BLaER1 (cell line): ENCODE results near the gene PROSER2.

Experiments used
- H3K27ac ChIP-seq: shearing (Covaris generic); formaldehyde crosslinking; 2 replicates; pipeline ENCODE4 v1.8.1; 2022
- H3K27me3 ChIP-seq: shearing (Covaris generic); formaldehyde crosslinking; 2 replicates; pipeline ENCODE4 v1.8.1; 2022
- H3K36me3 ChIP-seq: shearing (Covaris generic); formaldehyde crosslinking; 2 replicates; pipeline ENCODE4 v1.8.1; 2022
- H3K4me1 ChIP-seq: shearing (Covaris generic); formaldehyde crosslinking; 2 replicates; pipeline ENCODE4 v1.8.1; 2022
- H3K4me2 ChIP-seq: shearing (Covaris generic); formaldehyde crosslinking; 2 replicates; pipeline ENCODE4 v1.8.1; 2022
- H3K4me3 ChIP-seq: shearing (Covaris generic); formaldehyde crosslinking; 2 replicates; pipeline ENCODE4 v1.8.1; 2022
- H3K9ac ChIP-seq: shearing (Covaris generic); formaldehyde crosslinking; 2 replicates; pipeline ENCODE4 v1.8.1; 2022
- H3K9me3 ChIP-seq: shearing (Covaris generic); formaldehyde crosslinking; 2 replicates; pipeline ENCODE4 v1.8.1; 2022
- H4K20me1 ChIP-seq: shearing (Covaris generic); formaldehyde crosslinking; 2 replicates; pipeline ENCODE4 v1.8.1; 2022
- Cebpa-rat ChIP-seq: shearing (Covaris generic); IDR thresholded peaks from 2 replicates; pipeline ENCODE4 v1.8.1; 2022

PROSER2 gene

GRCh38 chr10:11789956-11790355 is 33.2 kb upstream of the PROSER2 start:
- H3K27ac ChIP-seq = no peak overlapping the region
- TF ChIP-seq Cebpa-rat = no peak
- H3K36me3 ChIP-seq = no peaks in the 10 kb centered on the region
- H3K4me1 ChIP-seq = no peaks in the 10 kb centered on the region
- no peaks in the 10 kb centered on the region for H3K9me3 ChIP-seq
- no peaks in the 10 kb centered on the region for H3K27me3 ChIP-seq
- H3K4me3 ChIP-seq = no peak overlapping the region
- H4K20me1 ChIP-seq = no peaks in the 10 kb centered on the region
- H3K4me2 ChIP-seq = no peak overlapping the region
- no peak overlapping the region for H3K9ac ChIP-seq

GRCh38 chr10:11793762-11794479 is 29.2 kb upstream of the PROSER2 start:
- no peak overlapping the region for H3K27ac ChIP-seq
- H3K9me3 ChIP-seq = no peaks in the 10 kb centered on the region
- no peak overlapping the region for H3K9ac ChIP-seq
- H3K36me3 ChIP-seq = no peaks in the 10 kb centered on the region
- no peak overlapping the region for H3K4me2 ChIP-seq
- H3K4me1 ChIP-seq = peaks cover 16% of the 10 kb centered on the region
- TF ChIP-seq Cebpa-rat = no peak
- H3K27me3 ChIP-seq = no peaks in the 10 kb centered on the region
- no peaks in the 10 kb centered on the region for H4K20me1 ChIP-seq
- no peak overlapping the region for H3K4me3 ChIP-seq

GRCh38 chr10:11794566-11794965 is 28.6 kb upstream of the PROSER2 start:
- H3K27ac ChIP-seq = no peak overlapping the region

GRCh38 chr10:11795101-11795920 is 27.8 kb upstream of the PROSER2 start:
- H3K4me3 ChIP-seq = no peak overlapping the region
- H3K9ac ChIP-seq = no peak overlapping the region
- H3K9me3 ChIP-seq = no peaks in the 10 kb centered on the region
- no peaks in the 10 kb centered on the region for H4K20me1 ChIP-seq
- no peak overlapping the region for H3K4me2 ChIP-seq
- no peaks in the 10 kb centered on the region for H3K27me3 ChIP-seq
- no peak for TF ChIP-seq Cebpa-rat
- no peaks in the 10 kb centered on the region for H3K36me3 ChIP-seq
- H3K27ac ChIP-seq = no peak overlapping the region
- peaks cover 27% of the 10 kb centered on the region for H3K4me1 ChIP-seq

More at GRCh38 chr10:11794566-11794965, 28.6 kb upstream of the PROSER2 start:
- no peaks in the 10 kb centered on the region for H3K9me3 ChIP-seq
- H3K4me3 ChIP-seq = no peak overlapping the region
- H3K4me2 ChIP-seq = no peak overlapping the region
- no peak for TF ChIP-seq Cebpa-rat
- no peaks in the 10 kb centered on the region for H4K20me1 ChIP-seq
- no peaks in the 10 kb centered on the region for H3K27me3 ChIP-seq
- peaks cover 22% of the 10 kb centered on the region for H3K4me1 ChIP-seq
- no peak overlapping the region for H3K9ac ChIP-seq
- H3K36me3 ChIP-seq = no peaks in the 10 kb centered on the region

- TF ChIP-seq Cebpa-rat = no peak
- Histone ChIP-seq H3K27me3 (no peaks in the 10 kb centered on the region), H4K20me1 (no peaks in the 10 kb centered on the region), H3K4me1 (peaks cover 27% of the 10 kb centered on the region), H3K36me3 (no peaks in the 10 kb centered on the region), H3K9me3 (no peaks in the 10 kb centered on the region), H3K4me2 (no peak overlapping the region), H3K27ac (no peak overlapping the region), H3K9ac (no peak overlapping the region), H3K4me3 (no peak overlapping the region)
Measured at GRCh38 chr10:11796474-11796873, 26.7 kb upstream of the PROSER2 start.

GRCh38 chr10:11797281-11797680 is 25.9 kb upstream of the PROSER2 start:
- Histone ChIP-seq H3K9me3 (no peaks in the 10 kb centered on the region), H3K4me2 (no peak overlapping the region), H3K4me3 (no peak overlapping the region), H3K27ac (no peak overlapping the region), H3K9ac (no peak overlapping the region), H3K27me3 (no peaks in the 10 kb centered on the region), H4K20me1 (no peaks in the 10 kb centered on the region), H3K4me1 (peaks cover 27% of the 10 kb centered on the region), H3K36me3 (no peaks in the 10 kb centered on the region)
- TF ChIP-seq Cebpa-rat = no peak

GRCh38 chr10:11797847-11798633 is 25.1 kb upstream of the PROSER2 start:
- Histone ChIP-seq H3K4me1 (peaks cover 27% of the 10 kb centered on the region), H3K4me2 (peak overlapping the region; percentile 89), H4K20me1 (no peaks in the 10 kb centered on the region), H3K9ac (no peak overlapping the region), H3K27me3 (no peaks in the 10 kb centered on the region), H3K36me3 (no peaks in the 10 kb centered on the region), H3K9me3 (no peaks in the 10 kb centered on the region), H3K27ac (peak overlapping the region; percentile 68), H3K4me3 (no peak overlapping the region)
- no peak for TF ChIP-seq Cebpa-rat

- no peak for TF ChIP-seq Cebpa-rat
- peaks cover 27% of the 10 kb centered on the region for H3K4me1 ChIP-seq
- no peaks in the 10 kb centered on the region for H3K27me3 ChIP-seq
- H3K9ac ChIP-seq = peak overlapping the region; percentile 3; the same call in 1 of the 2 replicates
- H3K36me3 ChIP-seq = no peaks in the 10 kb centered on the region
- H3K4me2 ChIP-seq = peak overlapping the region; percentile 89
- H3K4me3 ChIP-seq = peak overlapping the region; percentile 8; the same call in 1 of the 2 replicates
- no peaks in the 10 kb centered on the region for H3K9me3 ChIP-seq
- no peaks in the 10 kb centered on the region for H4K20me1 ChIP-seq
- H3K27ac ChIP-seq = peak overlapping the region; percentile 68
Measured at GRCh38 chr10:11798845-11799735, 24.1 kb upstream of the PROSER2 start.

GRCh38 chr10:11799736-11800080 is 23.4 kb upstream of the PROSER2 start:
- Histone ChIP-seq H3K36me3 (no peaks in the 10 kb centered on the region), H3K27me3 (no peaks in the 10 kb centered on the region), H3K9me3 (0 out of 2 replicates have a peak, but pooled peaks cover 5% of the 10 kb centered on the region), H3K4me3 (no peak overlapping the region), H4K20me1 (no peaks in the 10 kb centered on the region), H3K9ac (no peak overlapping the region), H3K27ac (peak overlapping the region; percentile 68; the same call in 1 of the 2 replicates), H3K4me2 (peak overlapping the region; percentile 89), H3K4me1 (peaks cover 27% of the 10 kb centered on the region)
- no peak for TF ChIP-seq Cebpa-rat
